Brain microvascular endothelial cell (primary cell): ENCODE results near the gene PACRG.

Experiments used
- DNase-seq: peaks from one replicate; pipeline ENCODE4 v3.0.0-alpha.2; 2020
- H3K27ac ChIP-seq: fragments of 250-450 bp; sonication (Bioruptor Pico); 2 replicates; pipeline ENCODE4 v1.5.1; 2020; ENCODE audit warnings: mild to moderate bottlenecking, moderate library complexity
- H3K27me3 ChIP-seq: fragments of 250-450 bp; sonication (Bioruptor Pico); replicated peaks from 2 replicates; pipeline ENCODE4 v1.5.1; 2020; ENCODE audit warnings: mild to moderate bottlenecking
- H3K36me3 ChIP-seq: fragments of 250-450 bp; sonication (Bioruptor Pico); replicated peaks from 2 replicates; pipeline ENCODE4 v1.5.1; 2020; ENCODE audit warnings: mild to moderate bottlenecking
- H3K4me3 ChIP-seq: 2 replicates; pipeline ENCODE4 v1.5.1; 2011; ENCODE audit warnings: low read depth, mild to moderate bottlenecking, control low read depth, low read length, moderate library complexity
- CTCF ChIP-seq: IDR thresholded peaks from 2 replicates; pipeline ENCODE4 v1.5.1; 2011; ENCODE audit warnings: low read depth, mild to moderate bottlenecking, moderate library complexity, low read length, control low read depth, inconsistent platforms; ENCODE audit errors: missing control alignments
- in situ Hi-C: cut with HindIII; loops from 2 replicates; pipeline ENCODE4 v1.10.0; 2017; ENCODE audit warnings: low sequenced_read_pairs, low pct_ligation_motif_present

The PACRG gene

GRCh38 chr6:163181666-163182180, 453.9 kb downstream of the PACRG start:
- no peak for TF ChIP-seq CTCF
- Histone ChIP-seq H3K4me3 (no peak overlapping the region), H3K36me3 (no peaks in the 10 kb centered on the region), H3K27ac (no peak overlapping the region), H3K27me3 (no peaks in the 10 kb centered on the region)
- DNase-seq: no peak
- in situ Hi-C loops: loop anchor here (25.0 kb wide), 1 partner anchor 231 kb away; the partner anchor contains the start of gene QKI

- no peak overlapping the region for H3K4me3 ChIP-seq
- H3K27me3 ChIP-seq: no peaks in the 10 kb centered on the region
- DNase-seq: no peak
- no peaks in the 10 kb centered on the region for H3K36me3 ChIP-seq
- in situ Hi-C loops: loop anchor here (25.0 kb wide), 1 partner anchor 230 kb away; the partner anchor contains the start of gene QKI
- no peak overlapping the region for H3K27ac ChIP-seq
- TF ChIP-seq CTCF: no peak
Measured at GRCh38 chr6:163182696-163183095, 454.9 kb downstream of the PACRG start.

- H3K36me3 ChIP-seq: no peaks in the 10 kb centered on the region
- H3K27ac ChIP-seq: no peak overlapping the region
- H3K27me3 ChIP-seq: no peaks in the 10 kb centered on the region
- no peak for TF ChIP-seq CTCF
- DNase-seq: no peak
- no peak overlapping the region for H3K4me3 ChIP-seq
- in situ Hi-C loops: loop anchor here (25.0 kb wide), 1 partner anchor 228 kb away; the partner anchor contains the start of gene QKI
Measured at GRCh38 chr6:163183806-163184205, 456.0 kb downstream of the PACRG start.

GRCh38 chr6:163185744-163186143, 458.0 kb downstream of the PACRG start:
- Histone ChIP-seq H3K27ac (no peak overlapping the region), H3K36me3 (no peaks in the 10 kb centered on the region), H3K4me3 (no peak overlapping the region), H3K27me3 (no peaks in the 10 kb centered on the region)
- no peak for TF ChIP-seq CTCF
- in situ Hi-C loops: loop anchor here (25.0 kb wide), 1 partner anchor 227 kb away; the partner anchor contains the start of gene QKI
- no peak for DNase-seq

GRCh38 chr6:163186527-163186926, 458.8 kb downstream of the PACRG start:
- no peak for DNase-seq
- TF ChIP-seq CTCF: no peak
- in situ Hi-C loops: loop anchor here (25.0 kb wide), 1 partner anchor 226 kb away; the partner anchor contains the start of gene QKI
- H3K4me3 ChIP-seq: no peak overlapping the region
- no peak overlapping the region for H3K27ac ChIP-seq
- H3K27me3 ChIP-seq: no peaks in the 10 kb centered on the region
- no peaks in the 10 kb centered on the region for H3K36me3 ChIP-seq

GRCh38 chr6:163187201-163187600, 459.4 kb downstream of the PACRG start:
- DNase-seq: no peak
- H3K27me3 ChIP-seq: no peaks in the 10 kb centered on the region
- no peaks in the 10 kb centered on the region for H3K36me3 ChIP-seq
- TF ChIP-seq CTCF: no peak
- H3K27ac ChIP-seq: no peak overlapping the region
- no peak overlapping the region for H3K4me3 ChIP-seq
- in situ Hi-C loops: loop anchor here (25.0 kb wide), 1 partner anchor 225 kb away; the partner anchor contains the start of gene QKI
